Lung (tissue), 12 donors: ENCODE results near the gene ABCC10. TPM values are rescaled to one million over a fixed set of nuclear protein-coding genes. Genes with fewer than 3 reads are reported as not detected.

ENCODE experiments used
- ATAC-seq: fragments of 200-7000 bp; cut with Tn5 transposase; one replicate; pipeline ENCODE4 v1.9.1; 2020; ENCODE audit warnings: moderate number of reproducible peaks; ENCODE audit not compliant: insufficient read depth, low FRiP score
- DNase-seq, 3 donors: peaks; one replicate each; pipeline ENCODE4 v3.0.0-alpha.2; 2013 to 2017
- H3K27ac ChIP-seq, 2 donors: one replicate each; pipeline ENCODE4 v1.5.1; 2013; ENCODE audit warnings: mild to moderate bottlenecking in 2 of 2, moderate library complexity in 2 of 2, control low read depth in 1 of 2, inconsistent platforms in 1 of 2, low read depth in 1 of 2, low read length in 1 of 2
- H3K27me3 ChIP-seq, 3 donors: one replicate each; pipeline ENCODE4 v1.5.1; 2013; ENCODE audit warnings: low read length in 2 of 3; ENCODE audit not compliant: control insufficient read depth in 3 of 3, insufficient read depth in 3 of 3
- H3K36me3 ChIP-seq, 4 donors: one replicate each; pipeline ENCODE4 v1.5.1; 2013; ENCODE audit warnings: low read length in 4 of 4, mild to moderate bottlenecking in 1 of 4, moderate library complexity in 1 of 4; ENCODE audit not compliant: control insufficient read depth in 4 of 4, insufficient read depth in 4 of 4
- H3K4me1 ChIP-seq, 5 donors: one replicate each; pipeline ENCODE4 v1.5.1; 2013; ENCODE audit warnings: low read length in 5 of 5, mild to moderate bottlenecking in 2 of 5, moderate library complexity in 1 of 5; ENCODE audit not compliant: control insufficient read depth in 5 of 5, insufficient read depth in 5 of 5
- H3K4me3 ChIP-seq: one replicate; pipeline ENCODE4 v1.5.1; 2013; ENCODE audit warnings: mild to moderate bottlenecking, control low read depth, moderate library complexity
- H3K9ac ChIP-seq, 2 donors: one replicate each; pipeline ENCODE4 v1.5.1; 2013; ENCODE audit warnings: low read length in 2 of 2, control low read depth in 1 of 2; ENCODE audit not compliant: insufficient read depth in 1 of 2
- H3K9me3 ChIP-seq, 4 donors: one replicate each; pipeline ENCODE4 v1.5.1; 2013; ENCODE audit warnings: low read length in 3 of 4, mild to moderate bottlenecking in 1 of 4, moderate library complexity in 1 of 4; ENCODE audit not compliant: control insufficient read depth in 4 of 4, insufficient read depth in 3 of 4
- CTCF ChIP-seq: IDR thresholded peaks from 2 replicates; pipeline ENCODE4 v1.5.1; 2012; ENCODE audit warnings: mild to moderate bottlenecking; ENCODE audit errors: control extremely low read depth, extremely low read depth
- WGBS, 2 donors: extraction: QIAGEN DNeasy Blood & Tissue Kit; methylation state at CpG; one replicate each; pipeline ENCODE4 v1.1.7; 2013; 5-methylcytosine and 5-hydroxymethylcytosine counted together
- polyA plus RNA-seq, 2 donors: library from polyadenylated mRNA; stranded (reverse); fragments of 200-250 nt; gene quantifications; one replicate each; pipeline ENCODE4 v1.2.1, GENCODE V29; 2013
- total RNA-seq, 2 donors: library from RNA; depleted of rRNA in 1 of 2; stranded (reverse); fragments of >200 nt in 1 of 2; gene quantifications; one replicate each; pipeline ENCODE4 v1.2.1, GENCODE V29; 2014 to 2021
- donor health status: control.
- donor health status: control.
- donor health status: Bipolar disorder and iron deficiency.
- donor health status: healthy.
- donor health status: DM: yes; HTN: yes; CAD: no.

ABCC10 gene
- total and polyA plus RNA-seq, 4 donors: 15.7 to 43.3 (median 26.2) TPM

- H3K27ac ChIP-seq: no peak overlapping the region
Observed at GRCh38 chr6:43489277-43490072, 62.1 kb downstream of the ABCC10 start.

DNA sequence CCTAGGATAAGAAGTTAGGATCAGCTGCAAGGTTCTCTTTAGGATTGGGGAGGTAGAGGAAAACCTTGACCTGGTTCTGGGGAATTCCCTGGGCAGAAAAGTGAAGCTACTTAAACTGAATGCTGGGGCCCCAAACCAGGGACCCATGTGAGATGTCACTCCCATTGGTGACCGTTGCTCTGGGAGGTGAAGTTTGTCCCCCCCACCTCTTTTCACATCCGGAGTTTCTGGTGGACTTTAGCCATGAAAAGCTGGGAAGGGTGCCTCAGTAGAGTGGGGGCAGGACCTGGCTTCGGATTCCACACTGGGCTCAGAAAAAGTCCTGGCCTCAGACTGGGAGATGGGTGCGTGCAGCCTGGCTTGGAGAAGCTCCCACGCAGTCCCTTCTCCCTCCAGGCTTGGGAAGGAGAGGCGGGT is 63.2 kb downstream of the ABCC10 start:
- H3K9me3 ChIP-seq: no peaks in the 10 kb centered on the region
- TF ChIP-seq CTCF: no peak
- 89 to 97% methylated on average over 6 of the region's 6 CpGs for WGBS, 2 donors

More at GRCh38 chr6:43489277-43490072, 62.1 kb downstream of the ABCC10 start:
- Histone ChIP-seq H3K9ac (no peak overlapping the region), H3K4me1 (peaks cover 5 to 16% (median 12%) of the 10 kb centered on the region in 5 donors), H3K36me3 (peaks cover 0 to 6% (median 0%) of the 10 kb centered on the region in 4 donors), H3K4me3 (no peak overlapping the region), H3K27me3 (no peaks in the 10 kb centered on the region), H3K9me3 (no peaks in the 10 kb centered on the region)
- ATAC-seq (no peak), DNase-seq (no peak)
- WGBS, 2 donors: 93 to 96% methylated on average over 12 of the region's 12 CpGs
- TF ChIP-seq CTCF: no peak

DNA sequence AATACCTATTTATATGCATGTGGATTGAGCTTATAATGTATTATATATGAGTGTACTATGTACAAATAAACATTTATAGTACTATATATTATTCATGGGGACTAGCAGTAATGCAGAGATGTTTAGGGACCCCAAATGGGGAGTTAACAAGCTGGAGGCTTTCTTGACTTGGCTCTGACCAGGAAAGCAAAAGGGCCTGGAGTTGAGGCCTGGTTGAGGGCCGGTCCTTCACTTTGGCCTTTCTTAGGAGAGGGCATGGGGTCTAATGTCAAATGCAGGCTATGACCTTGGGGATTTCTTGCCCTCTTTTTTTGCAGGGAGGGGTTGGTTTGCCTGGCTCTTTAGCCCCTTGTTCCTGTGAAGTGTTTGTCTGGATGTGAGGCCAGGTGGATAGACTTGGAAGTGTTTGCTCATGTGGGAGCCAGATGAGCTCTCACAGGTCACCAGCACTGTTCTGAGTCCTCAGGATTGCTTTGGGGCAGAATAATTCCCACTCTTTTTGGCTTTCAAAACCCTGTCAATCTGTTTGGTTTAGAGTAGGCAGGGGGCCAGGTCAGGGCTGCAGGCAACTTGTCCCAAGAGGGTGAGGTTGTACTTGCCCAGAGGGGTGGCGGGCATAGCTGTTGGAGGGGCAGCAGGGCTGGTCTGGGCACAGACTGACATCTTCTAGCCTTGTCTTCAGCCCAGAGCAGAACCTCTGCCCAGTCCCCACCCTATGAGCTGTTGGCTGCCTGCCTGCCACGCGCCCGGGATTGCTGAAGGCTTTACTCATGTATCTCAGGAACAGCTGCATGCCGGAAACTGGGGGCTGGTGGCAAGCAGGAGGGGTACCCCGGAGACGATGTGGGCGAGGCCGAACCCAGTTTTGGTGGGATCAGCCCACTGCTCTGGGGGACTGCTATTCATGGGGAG is 64.7 kb downstream of the ABCC10 start:
- WGBS, 2 donors: 34 to 61% methylated on average over 10 of the region's 10 CpGs
- DNase-seq (peak; percentile 48 to 67 (median 62)), ATAC-seq (peak; percentile 36)
- Histone ChIP-seq H3K27me3 (no peaks in the 10 kb centered on the region), H3K27ac (peak overlapping the region; percentile 46 to 81), H3K36me3 (peaks cover 0 to 1% (median under 1%) of the 10 kb centered on the region in 4 donors), H3K9me3 (no peaks in the 10 kb centered on the region), H3K4me3 (no peak overlapping the region), H3K9ac (peak overlapping the region in 1 of 2 donors; percentile 29), H3K4me1 (peaks cover 5 to 31% (median 12%) of the 10 kb centered on the region in 5 donors)
- no peak for TF ChIP-seq CTCF

More for the DNA sequence above, 63.2 kb downstream of the ABCC10 start:
- H3K27ac ChIP-seq: no peak overlapping the region
- DNase-seq: no peak
- ATAC-seq: no peak
- H3K4me3 ChIP-seq: no peak overlapping the region
- no peak overlapping the region for H3K9ac ChIP-seq
- peaks cover 5 to 22% (median 12%) of the 10 kb centered on the region in 5 donors for H3K4me1 ChIP-seq
- no peaks in the 10 kb centered on the region for H3K27me3 ChIP-seq
- H3K36me3 ChIP-seq: peaks cover 0 to 6% (median 0%) of the 10 kb centered on the region in 4 donors
